WERI-Rb-1 (cell line): ENCODE data around the gene THAP11.

Experiments used
- DNase-seq: peaks from one replicate; pipeline ENCODE4 v3.0.0-alpha.2; 2020
- H3K27ac ChIP-seq: fragments of 250-450 bp; sonication (Bioruptor Pico); 2 replicates; pipeline ENCODE4 v1.5.1; 2020; ENCODE audit warnings: mild to moderate bottlenecking, moderate library complexity
- H3K27me3 ChIP-seq: fragments of 250-450 bp; sonication (Bioruptor Pico); 2 replicates; pipeline ENCODE4 v1.5.1; 2021; ENCODE audit warnings: mild to moderate bottlenecking, low read depth, moderate library complexity; ENCODE audit not compliant: insufficient read depth, severe bottlenecking
- H3K36me3 ChIP-seq: fragments of 250-450 bp; sonication (Bioruptor Pico); 2 replicates; pipeline ENCODE4 v1.5.1; 2020; ENCODE audit warnings: mild to moderate bottlenecking, moderate library complexity
- H3K4me3 ChIP-seq: 2 replicates; pipeline ENCODE4 v1.5.1; 2011; ENCODE audit warnings: low read depth, mild to moderate bottlenecking, control low read depth, low read length
- H3K9me3 ChIP-seq: fragments of 250-450 bp; sonication (Bioruptor Pico); 2 replicates; pipeline ENCODE4 v1.5.1; 2021; ENCODE audit warnings: mild to moderate bottlenecking, moderate library complexity; ENCODE audit not compliant: severe bottlenecking
- CTCF ChIP-seq: IDR thresholded peaks from 2 replicates; pipeline ENCODE4 v1.5.1; 2011; ENCODE audit warnings: low read depth, mild to moderate bottlenecking, control low read depth, inconsistent platforms, low read length

The THAP11 gene

GRCh38 chr16:67869653-67870052, 27.5 kb downstream of the THAP11 start:
- no peaks in the 10 kb centered on the region for H3K27me3 ChIP-seq
- H3K4me3 ChIP-seq: no peak overlapping the region
- H3K36me3 ChIP-seq: peaks cover 73% of the 10 kb centered on the region
- H3K9me3 ChIP-seq: no peaks in the 10 kb centered on the region
- H3K27ac ChIP-seq: no peak overlapping the region
- DNase-seq: no peak
- TF ChIP-seq CTCF: no peak

DNA sequence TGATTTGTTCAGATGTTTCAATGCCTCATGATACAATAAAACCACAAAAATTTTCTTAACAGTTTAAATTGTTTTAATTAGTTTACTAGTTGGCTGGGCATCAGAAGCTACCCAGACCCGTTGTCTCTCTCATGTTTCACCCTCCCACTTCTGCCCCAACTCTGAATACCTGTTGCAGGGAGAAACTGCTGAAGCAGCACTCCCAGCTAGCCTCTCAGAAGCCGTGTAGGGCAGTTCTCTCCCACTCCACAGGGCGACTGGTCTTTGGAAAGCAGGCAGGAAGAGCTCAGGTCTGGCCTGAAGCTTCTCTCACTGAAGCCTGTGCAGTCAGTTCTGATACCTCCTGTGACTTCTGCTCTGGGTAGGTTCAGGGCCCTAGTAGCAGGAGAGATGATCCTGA, 29.1 kb downstream of the THAP11 start:
- no peaks in the 10 kb centered on the region for H3K9me3 ChIP-seq
- TF ChIP-seq CTCF: no peak
- H3K4me3 ChIP-seq: no peak overlapping the region
- no peak for DNase-seq
- H3K36me3 ChIP-seq: peaks cover 71% of the 10 kb centered on the region
- no peaks in the 10 kb centered on the region for H3K27me3 ChIP-seq
- no peak overlapping the region for H3K27ac ChIP-seq

DNA sequence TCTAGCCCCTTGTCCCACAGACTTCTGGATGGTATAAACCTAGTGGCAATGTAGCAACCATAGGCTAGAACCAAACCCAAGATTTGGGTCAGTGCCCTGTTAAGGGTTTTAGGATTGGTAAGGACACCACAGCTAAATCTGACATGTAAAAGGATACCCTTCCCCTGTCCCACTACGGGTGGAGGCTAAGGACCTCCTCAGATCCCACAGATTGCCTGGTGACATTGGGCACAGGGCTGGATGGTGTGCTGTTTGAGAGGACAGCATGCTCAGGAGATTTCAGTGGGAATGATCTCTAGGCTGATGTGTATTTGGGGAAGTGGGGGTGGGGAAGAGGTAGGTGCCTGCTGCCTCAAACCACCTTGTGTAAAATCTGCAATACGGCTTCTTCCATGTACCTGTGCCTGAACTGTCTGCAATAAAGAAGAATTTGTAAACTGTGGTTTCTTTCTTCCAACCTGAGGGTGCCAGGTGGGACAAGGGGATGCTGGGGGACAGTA, 30.1 kb downstream of the THAP11 start:
- H3K9me3 ChIP-seq: no peaks in the 10 kb centered on the region
- H3K4me3 ChIP-seq: no peak overlapping the region
- no peak for DNase-seq
- H3K36me3 ChIP-seq: peaks cover 71% of the 10 kb centered on the region
- no peak for TF ChIP-seq CTCF
- peak overlapping the region; percentile 87 for H3K27ac ChIP-seq
- no peaks in the 10 kb centered on the region for H3K27me3 ChIP-seq

DNA sequence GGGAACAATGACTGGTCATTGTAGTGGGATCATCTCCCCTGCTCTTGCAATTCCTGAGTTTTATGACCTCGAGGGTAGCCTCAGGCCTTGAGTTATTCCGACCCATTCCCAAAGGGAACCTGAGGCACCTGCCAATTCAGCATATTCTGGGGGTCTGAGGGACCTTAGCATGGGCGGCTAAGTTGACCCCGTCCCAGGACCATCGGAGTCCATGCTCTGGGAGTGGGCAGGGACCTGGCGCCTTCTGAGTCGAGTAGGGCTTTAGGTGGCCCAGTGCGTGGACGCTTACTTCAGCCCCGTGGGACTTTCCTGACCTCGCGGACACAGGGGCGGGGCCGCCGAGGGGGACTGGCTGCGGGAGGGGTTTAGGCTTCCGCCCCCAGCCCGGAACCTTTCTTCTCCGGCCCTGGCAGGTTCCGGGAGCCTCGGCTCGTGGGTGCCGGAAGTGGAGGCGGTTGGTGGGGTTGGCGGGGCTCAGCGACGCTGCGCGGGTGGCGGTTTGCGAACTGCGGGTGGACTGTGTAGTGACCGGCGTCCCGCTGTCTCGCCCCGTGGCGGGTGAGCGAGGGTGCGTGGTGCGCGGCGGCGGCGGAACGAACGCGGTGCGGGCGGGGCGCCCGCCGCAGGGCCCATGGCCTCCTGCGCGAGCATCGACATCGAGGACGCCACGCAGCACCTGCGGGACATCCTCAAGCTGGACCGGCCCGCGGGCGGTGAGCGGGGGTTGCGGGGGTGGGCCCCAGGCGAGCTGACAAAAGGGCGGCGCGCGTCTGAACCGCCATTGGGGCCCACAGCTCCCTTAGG, 30.7 kb downstream of the THAP11 start, which contains the start of gene EDC4:
Gene EDC4 (plus strand): TSS at position 422 of the 804 bp plus-strand sequence. CDS start 210 bp downstream, at position 632.
- no peaks in the 10 kb centered on the region for H3K27me3 ChIP-seq
- peaks cover 71% of the 10 kb centered on the region for H3K36me3 ChIP-seq
- no peaks in the 10 kb centered on the region for H3K9me3 ChIP-seq
- H3K4me3 ChIP-seq: peak within 1 kb of the TSS; percentile 87
- no peak for TF ChIP-seq CTCF
- peak within 1 kb of the TSS; percentile 87 for H3K27ac ChIP-seq
- DNase-seq: peak; percentile 88

DNA sequence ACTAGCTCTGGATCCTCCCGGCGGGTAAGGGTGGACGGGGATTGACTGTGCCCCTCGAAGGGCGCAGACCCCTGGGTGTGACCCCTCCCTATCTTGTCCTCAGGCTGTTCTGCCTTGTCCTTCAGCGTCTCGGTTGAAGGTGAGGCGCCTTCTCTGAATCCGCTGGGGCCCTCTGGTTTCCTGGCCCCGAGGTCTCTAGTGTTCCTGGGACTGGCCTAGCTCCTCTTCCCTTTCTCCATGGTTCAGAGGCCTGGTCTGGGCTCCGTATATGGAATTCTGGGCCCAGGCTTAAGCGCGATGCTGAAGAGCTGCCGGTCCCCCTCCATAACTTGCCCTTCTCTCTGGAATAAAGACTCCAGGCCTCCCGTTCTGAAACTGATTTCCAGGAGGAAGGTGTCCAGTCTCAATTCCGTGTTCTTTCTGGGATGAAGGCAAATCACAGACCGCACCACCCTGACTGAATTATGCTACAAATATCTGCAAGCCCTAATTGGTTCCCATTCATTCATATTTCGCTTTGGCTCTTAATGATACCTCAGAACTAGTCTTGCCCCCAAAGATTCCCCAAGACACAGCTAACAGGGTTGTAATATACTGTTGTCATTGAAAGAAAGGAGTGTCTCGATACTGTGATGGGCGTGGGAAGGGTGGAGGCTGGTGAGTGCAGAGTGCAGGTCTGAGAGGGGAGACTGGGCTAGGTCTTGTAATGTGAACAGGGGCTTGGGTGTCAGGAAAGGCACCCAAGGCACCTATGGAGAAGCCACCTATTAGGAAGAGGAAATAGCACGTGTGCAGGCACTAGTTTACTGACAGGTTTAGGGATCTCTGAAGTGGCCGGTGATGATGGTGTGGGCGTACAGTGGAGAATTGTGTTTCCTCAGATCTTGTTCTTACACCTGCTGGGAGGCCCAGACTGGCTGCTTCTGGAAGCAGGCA, 31.6 kb downstream of the THAP11 start:
- DNase-seq: no peak
- H3K27ac ChIP-seq: peak overlapping the region; percentile 87
- H3K9me3 ChIP-seq: no peaks in the 10 kb centered on the region
- no peak for TF ChIP-seq CTCF
- H3K4me3 ChIP-seq: peak overlapping the region; percentile 87
- no peaks in the 10 kb centered on the region for H3K27me3 ChIP-seq
- H3K36me3 ChIP-seq: peaks cover 71% of the 10 kb centered on the region
